ENCODE results near the gene CA10.

Gene CA10

DNA sequence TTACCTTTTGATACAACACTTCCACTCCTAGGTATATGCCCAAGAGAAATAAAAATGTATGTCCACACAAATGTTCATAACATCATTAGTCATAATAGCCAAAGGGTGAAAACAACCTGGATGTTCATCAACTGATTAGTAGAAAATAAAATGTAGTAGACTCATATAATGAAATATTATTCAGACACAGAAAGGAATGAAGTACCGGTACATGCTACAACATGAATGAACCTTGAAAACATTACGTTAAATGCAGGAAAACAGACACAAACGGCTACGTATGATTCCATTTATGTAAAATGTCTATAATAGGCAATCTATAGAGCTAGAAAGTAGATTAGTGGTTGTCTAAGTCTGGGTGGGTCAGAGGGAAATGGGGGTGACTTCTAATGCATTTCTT lies 358.5 kb downstream of the CA10 start:
- no peak overlapping the region for H3K4me3 ChIP-seq (ENCODE audit: low read depth, low read length, poor library complexity, severe bottlenecking)
- H2AFZ ChIP-seq (ENCODE audit: low read length), result no peak overlapping the region
- TF ChIP-seq CTCF (IDR thresholded peaks at IDR 0.05; ENCODE audit: low read length) (no peak), EZH2 (IDR thresholded peaks at IDR 0.05; ENCODE audit: borderline replicate concordance, low read length) (no peak)
- H3K9me2 ChIP-seq (ENCODE audit: low read depth, low read length), result no peaks in the 10 kb centered on the region
- H3K9me3 ChIP-seq (ENCODE audit: low read length), result no peaks in the 10 kb centered on the region
- no peaks in the 10 kb centered on the region for H3K4me1 ChIP-seq (ENCODE audit: insufficient read depth, low read length, severe bottlenecking)
- no peak overlapping the region for H3K9ac ChIP-seq (ENCODE audit: low read length)
- no peaks in the 10 kb centered on the region for H3F3A ChIP-seq (ENCODE audit: insufficient read depth, low read length)
- no peak overlapping the region for H3K4me2 ChIP-seq (ENCODE audit: low read length)
- no peaks in the 10 kb centered on the region for H3K36me3 ChIP-seq (ENCODE audit: insufficient read depth, low read length)
- H3K27ac ChIP-seq (ENCODE audit: low read depth, low read length, poor library complexity, severe bottlenecking), result no peak overlapping the region
- no peaks in the 10 kb centered on the region for H3K79me2 ChIP-seq (ENCODE audit: insufficient read depth, low read length)
- H3K27me3 ChIP-seq (ENCODE audit: insufficient read depth, low read length), result no peaks in the 10 kb centered on the region
- no peaks in the 10 kb centered on the region for H4K20me1 ChIP-seq (ENCODE audit: insufficient read depth, low read length)

GRCh38 chr17:51799240-51799639 lies 359.3 kb downstream of the CA10 start:
- no peaks in the 10 kb centered on the region for H3K9me2 ChIP-seq (ENCODE audit: low read depth, low read length)
- no peaks in the 10 kb centered on the region for H4K20me1 ChIP-seq (ENCODE audit: insufficient read depth, low read length)
- H3K9me3 ChIP-seq (ENCODE audit: low read length), result no peaks in the 10 kb centered on the region
- no peak overlapping the region for H3K27ac ChIP-seq (ENCODE audit: low read depth, low read length, poor library complexity, severe bottlenecking)
- no peaks in the 10 kb centered on the region for H3K36me3 ChIP-seq (ENCODE audit: insufficient read depth, low read length)
- TF ChIP-seq CTCF (IDR thresholded peaks at IDR 0.05; ENCODE audit: low read length) (no peak), EZH2 (IDR thresholded peaks at IDR 0.05; ENCODE audit: borderline replicate concordance, low read length) (no peak)
- H3K4me2 ChIP-seq (ENCODE audit: low read length), result no peak overlapping the region
- no peaks in the 10 kb centered on the region for H3F3A ChIP-seq (ENCODE audit: insufficient read depth, low read length)
- no peaks in the 10 kb centered on the region for H3K4me1 ChIP-seq (ENCODE audit: insufficient read depth, low read length, severe bottlenecking)
- no peak overlapping the region for H3K4me3 ChIP-seq (ENCODE audit: low read depth, low read length, poor library complexity, severe bottlenecking)
- no peaks in the 10 kb centered on the region for H3K27me3 ChIP-seq (ENCODE audit: insufficient read depth, low read length)
- no peak overlapping the region for H2AFZ ChIP-seq (ENCODE audit: low read length)
- no peak overlapping the region for H3K9ac ChIP-seq (ENCODE audit: low read length)
- no peaks in the 10 kb centered on the region for H3K79me2 ChIP-seq (ENCODE audit: insufficient read depth, low read length)

DNA sequence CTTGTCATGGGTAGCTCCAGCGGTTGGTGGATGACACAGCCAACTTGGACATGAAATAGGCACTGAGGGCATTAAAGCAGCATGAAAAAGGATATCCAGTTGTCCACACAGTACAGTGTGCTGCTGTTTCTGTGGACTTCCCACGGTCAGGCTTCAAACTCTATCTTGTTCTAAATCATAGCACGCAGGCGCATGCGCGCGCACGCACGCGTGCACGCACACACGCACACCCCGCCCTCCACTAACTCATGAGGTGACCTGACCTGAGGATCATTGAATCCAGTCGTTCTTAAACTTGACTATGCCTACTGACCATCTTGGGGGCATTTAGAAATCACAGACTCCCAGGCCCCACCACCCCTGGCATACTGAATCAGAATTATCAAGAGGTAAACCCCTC lies 361.4 kb downstream of the CA10 start:
- H3K9ac ChIP-seq (ENCODE audit: low read length), result no peak overlapping the region
- H3K36me3 ChIP-seq (ENCODE audit: insufficient read depth, low read length), result no peaks in the 10 kb centered on the region
- H3K79me2 ChIP-seq (ENCODE audit: insufficient read depth, low read length), result no peaks in the 10 kb centered on the region
- no peak overlapping the region for H3K4me2 ChIP-seq (ENCODE audit: low read length)
- H2AFZ ChIP-seq (ENCODE audit: low read length), result no peak overlapping the region
- H3K4me3 ChIP-seq (ENCODE audit: low read depth, low read length, poor library complexity, severe bottlenecking), result no peak overlapping the region
- no peaks in the 10 kb centered on the region for H3F3A ChIP-seq (ENCODE audit: insufficient read depth, low read length)
- no peaks in the 10 kb centered on the region for H3K4me1 ChIP-seq (ENCODE audit: insufficient read depth, low read length, severe bottlenecking)
- TF ChIP-seq EZH2 (IDR thresholded peaks at IDR 0.05; ENCODE audit: borderline replicate concordance, low read length), result no peak
- TF ChIP-seq CTCF (IDR thresholded peaks at IDR 0.05; ENCODE audit: low read length), result no peak
- H4K20me1 ChIP-seq (ENCODE audit: insufficient read depth, low read length), result no peaks in the 10 kb centered on the region
- no peaks in the 10 kb centered on the region for H3K9me2 ChIP-seq (ENCODE audit: low read depth, low read length)
- no peak overlapping the region for H3K27ac ChIP-seq (ENCODE audit: low read depth, low read length, poor library complexity, severe bottlenecking)
- H3K27me3 ChIP-seq (ENCODE audit: insufficient read depth, low read length), result no peaks in the 10 kb centered on the region
- no peaks in the 10 kb centered on the region for H3K9me3 ChIP-seq (ENCODE audit: low read length)
